Activated T-helper 2 cell treated with anti-CD3 and anti-CD28 coated beads, Interferon-gamma antibody, Interleukin-2, Interleukin-4, amounts not matched to agents 10 μg/mL and 5 μg/mL and 100 μg/mL, durations not matched to agents 14 hours and 24 hours and 36 hours (primary cell): ENCODE results near the gene PRRT3. TPM values are rescaled to one million over a fixed set of nuclear protein-coding genes. Genes with fewer than 3 reads are reported as not detected.
"Not testable (repeated sequence)": the region's sequence is repeated elsewhere in the genome, so short reads cannot be mapped to it uniquely, and the experiment has no call there.

Experiments
- DNase-seq: peaks from one replicate; pipeline ENCODE4 v3.0.0; 2021; ENCODE audit warnings: low spot score
- H3K27ac Mint-ChIP-seq: one replicate; pipeline ENCODE4 v1.8.0; 2021; ENCODE audit warnings: mixed read lengths
- H3K27me3 Mint-ChIP-seq: one replicate; pipeline ENCODE4 v1.8.0; 2021; ENCODE audit warnings: low read depth, mixed read lengths
- H3K36me3 Mint-ChIP-seq: one replicate; pipeline ENCODE4 v1.8.0; 2021; ENCODE audit warnings: low read depth, mixed read lengths
- H3K4me1 Mint-ChIP-seq: one replicate; pipeline ENCODE4 v1.8.0; 2021; ENCODE audit warnings: low read depth, mixed read lengths
- H3K4me3 Mint-ChIP-seq: one replicate; pipeline ENCODE4 v1.8.0; 2021; ENCODE audit warnings: low read depth, mild to moderate bottlenecking, moderate library complexity, mixed read lengths
- H3K9me3 Mint-ChIP-seq: one replicate; pipeline ENCODE4 v1.8.0; 2021; ENCODE audit warnings: mixed read lengths
- intact Hi-C: fragments of 100-400 bp; cut with micrococcal nuclease; formaldehyde crosslinking; loops from one replicate; pipeline ENCODE4 v1.15.1; 2023
- total RNA-seq: library from RNA; stranded (reverse); gene quantifications from 2 replicates; pipeline ENCODE4 v1.2.3, GENCODE V29; 2022

Gene PRRT3
- total RNA-seq, 1 donor from 2014 or later = 10.7 TPM

DNA sequence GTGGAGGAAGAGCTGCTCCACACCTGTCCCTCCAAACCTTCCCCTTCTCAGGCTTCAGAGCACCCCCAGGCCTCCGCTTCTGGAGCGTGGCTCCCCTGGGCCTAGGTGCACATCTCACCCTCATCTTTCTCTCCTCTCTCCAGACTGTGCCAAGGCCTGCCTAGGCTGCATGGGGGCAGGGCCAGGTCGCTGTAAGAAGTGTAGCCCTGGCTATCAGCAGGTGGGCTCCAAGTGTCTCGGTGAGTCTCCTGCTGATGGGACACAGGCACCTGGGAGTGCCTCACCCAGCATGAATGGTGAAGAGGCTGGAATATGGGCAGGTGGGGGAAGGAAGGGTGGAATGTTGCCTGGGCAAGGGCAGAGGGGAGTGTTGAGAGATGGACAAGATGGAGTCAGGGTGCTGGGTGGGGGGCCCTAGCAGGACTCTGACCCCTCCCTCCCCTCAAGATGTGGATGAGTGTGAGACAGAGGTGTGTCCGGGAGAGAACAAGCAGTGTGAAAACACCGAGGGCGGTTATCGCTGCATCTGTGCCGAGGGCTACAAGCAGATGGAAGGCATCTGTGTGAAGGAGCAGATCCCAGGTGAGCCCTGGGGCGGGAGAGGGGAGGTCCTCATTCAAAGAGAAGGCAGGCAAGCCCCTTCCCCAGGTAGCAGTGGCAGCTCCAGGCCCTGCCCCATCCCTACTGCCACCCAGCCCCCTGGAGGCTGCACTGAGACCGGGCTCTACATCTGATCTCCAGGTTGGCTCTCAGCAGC is 9.1 kb downstream of the PRRT3 start:
- H3K9me3 Mint-ChIP-seq = no peaks in the 10 kb centered on the region
- H3K27ac Mint-ChIP-seq = no peak overlapping the region
- no peak for DNase-seq
- H3K27me3 Mint-ChIP-seq = no peaks in the 10 kb centered on the region
- H3K4me1 Mint-ChIP-seq = peaks cover 5% of the 10 kb centered on the region
- no peak overlapping the region for H3K4me3 Mint-ChIP-seq
- H3K36me3 Mint-ChIP-seq = peaks cover 25% of the 10 kb centered on the region
- intact Hi-C loops = no loop called here

DNA sequence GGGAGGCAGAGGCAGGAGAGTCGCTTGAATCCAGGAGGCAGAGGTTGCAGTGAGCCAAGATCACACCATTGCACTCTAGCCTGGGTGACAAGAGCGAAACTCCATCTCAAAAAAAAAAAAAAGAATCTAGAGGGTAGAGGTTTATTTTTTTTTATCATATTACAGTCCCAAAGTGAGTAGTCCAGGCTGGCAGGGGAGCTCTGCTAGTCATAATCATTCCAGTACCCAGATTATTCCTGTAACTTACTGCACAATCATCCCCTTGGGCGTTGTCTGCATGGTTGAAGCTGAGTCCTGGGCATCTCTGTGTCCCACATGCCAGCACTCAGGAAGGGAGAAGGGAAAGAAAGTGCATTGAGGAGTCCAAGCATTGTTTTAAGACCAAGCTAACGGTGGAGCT is 10.0 kb downstream of the PRRT3 start:
- Mint-ChIP-seq H3K36me3 (peaks cover 30% of the 10 kb centered on the region), H3K27ac (no peak overlapping the region), H3K4me3 (no peak overlapping the region), H3K4me1 (peaks cover 5% of the 10 kb centered on the region), H3K27me3 (no peaks in the 10 kb centered on the region), H3K9me3 (no peaks in the 10 kb centered on the region)
- DNase-seq = no peak
- intact Hi-C loops = no loop called here

DNA sequence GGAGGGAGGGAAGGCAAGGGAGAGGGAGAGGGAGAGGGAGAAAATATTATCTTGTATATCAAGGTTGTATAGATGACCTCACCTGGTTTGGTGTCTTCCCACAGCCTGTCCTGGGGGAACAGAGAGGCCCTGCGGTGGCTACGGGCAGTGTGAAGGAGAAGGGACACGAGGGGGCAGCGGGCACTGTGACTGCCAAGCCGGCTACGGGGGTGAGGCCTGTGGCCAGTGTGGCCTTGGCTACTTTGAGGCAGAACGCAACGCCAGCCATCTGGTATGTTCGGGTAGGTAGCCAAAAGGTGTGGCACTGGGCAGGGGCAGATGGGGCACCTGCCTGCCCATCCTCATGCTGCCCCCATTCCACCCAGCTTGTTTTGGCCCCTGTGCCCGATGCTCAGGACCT is 11.5 kb downstream of the PRRT3 start:
- no peak overlapping the region for H3K27ac Mint-ChIP-seq
- DNase-seq = no peak
- H3K27me3 Mint-ChIP-seq = no peaks in the 10 kb centered on the region
- peaks cover 39% of the 10 kb centered on the region for H3K36me3 Mint-ChIP-seq
- no peaks in the 10 kb centered on the region for H3K9me3 Mint-ChIP-seq
- no peak overlapping the region for H3K4me3 Mint-ChIP-seq
- H3K4me1 Mint-ChIP-seq = peaks cover 8% of the 10 kb centered on the region
- intact Hi-C loops = no loop called here

DNA sequence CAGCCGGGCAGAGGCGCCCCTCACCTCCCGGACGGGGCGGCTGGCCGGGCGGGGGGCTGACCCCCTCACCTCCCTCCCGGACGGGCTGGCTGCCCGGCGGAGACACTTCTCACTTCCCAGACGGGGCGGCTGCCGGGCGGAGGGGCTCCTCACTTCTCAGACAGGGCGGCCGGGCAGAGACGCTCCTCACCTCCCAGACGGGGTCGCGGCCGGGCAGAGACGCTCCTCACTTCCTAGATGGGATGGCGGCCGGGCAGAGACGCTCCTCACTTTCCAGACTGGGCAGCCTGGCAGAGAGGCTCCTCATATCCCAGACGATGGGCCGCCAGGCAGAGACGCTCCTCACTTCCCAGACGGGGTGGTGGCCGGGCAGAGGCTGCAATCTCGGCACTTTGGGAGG is 12.3 kb downstream of the PRRT3 start:
- intact Hi-C loops = loop anchor here (10.0 kb wide), 1 partner anchor 345 kb away; no protein-coding TSS in a partner anchor
- not testable (repeated sequence) for H3K4me3 Mint-ChIP-seq, DNase-seq, H3K27me3 Mint-ChIP-seq, H3K27ac Mint-ChIP-seq, H3K9me3 Mint-ChIP-seq
- Mint-ChIP-seq H3K4me1 (peaks cover 13% of the 10 kb centered on the region), H3K36me3 (peaks cover 47% of the 10 kb centered on the region)

- H3K27me3 Mint-ChIP-seq = no peaks in the 10 kb centered on the region
These were observed 13.2 kb downstream of the PRRT3 start for GRCh38 chr3:9938966-9939365.

DNA sequence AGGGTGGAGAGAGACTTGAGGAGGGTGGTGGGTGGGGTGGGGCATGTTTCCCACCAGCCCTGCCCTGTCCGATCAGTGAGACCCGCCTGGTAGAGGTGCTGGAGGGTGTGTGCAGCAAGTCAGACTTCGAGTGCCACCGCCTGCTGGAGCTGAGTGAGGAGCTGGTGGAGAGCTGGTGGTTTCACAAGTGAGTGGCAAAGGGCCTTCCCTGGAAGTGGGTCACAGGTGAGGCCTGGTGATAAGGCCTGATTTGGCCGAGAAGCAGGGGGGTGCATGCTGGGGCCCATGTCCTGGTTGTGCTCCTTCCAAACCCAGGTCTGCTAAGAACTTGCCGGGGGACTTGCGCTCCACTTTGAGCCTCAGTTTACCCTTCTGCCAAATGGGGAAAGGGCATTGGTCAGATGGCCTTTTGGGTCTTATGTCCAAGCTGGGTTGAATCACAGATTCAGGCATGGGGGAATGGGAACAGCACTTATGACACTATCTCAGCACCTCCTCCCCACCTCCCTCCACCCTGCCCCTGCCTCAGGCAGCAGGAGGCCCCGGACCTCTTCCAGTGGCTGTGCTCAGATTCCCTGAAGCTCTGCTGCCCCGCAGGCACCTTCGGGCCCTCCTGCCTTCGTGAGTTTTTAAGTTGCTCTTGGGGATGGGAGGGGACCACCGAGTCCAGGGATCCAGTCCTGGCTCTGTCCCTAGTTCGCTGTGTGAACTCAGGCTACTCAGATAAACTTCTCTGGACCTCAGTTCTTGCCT is 14.5 kb downstream of the PRRT3 start:
- intact Hi-C loops = loop anchor here (10.0 kb wide), 1 partner anchor 347 kb away; no protein-coding TSS in a partner anchor
- H3K9me3 Mint-ChIP-seq = no peaks in the 10 kb centered on the region
- no peaks in the 10 kb centered on the region for H3K27me3 Mint-ChIP-seq
- no peak overlapping the region for H3K4me3 Mint-ChIP-seq
- peaks cover 19% of the 10 kb centered on the region for H3K4me1 Mint-ChIP-seq
- no peak for DNase-seq
- no peak overlapping the region for H3K27ac Mint-ChIP-seq
- H3K36me3 Mint-ChIP-seq = peaks cover 36% of the 10 kb centered on the region

More at GRCh38 chr3:9938966-9939365, 13.2 kb downstream of the PRRT3 start:
- no peak for DNase-seq
- no peak overlapping the region for H3K27ac Mint-ChIP-seq
- intact Hi-C loops = loop anchor here (10.0 kb wide), 1 partner anchor 346 kb away; no protein-coding TSS in a partner anchor
- no peaks in the 10 kb centered on the region for H3K9me3 Mint-ChIP-seq
- no peak overlapping the region for H3K4me3 Mint-ChIP-seq
- H3K36me3 Mint-ChIP-seq = peaks cover 44% of the 10 kb centered on the region
- H3K4me1 Mint-ChIP-seq = peaks cover 19% of the 10 kb centered on the region

- peaks cover 29% of the 10 kb centered on the region for H3K4me1 Mint-ChIP-seq
- H3K27me3 Mint-ChIP-seq = no peaks in the 10 kb centered on the region
- H3K4me3 Mint-ChIP-seq = no peak overlapping the region
- no peaks in the 10 kb centered on the region for H3K9me3 Mint-ChIP-seq
- no peak overlapping the region for H3K27ac Mint-ChIP-seq
- intact Hi-C loops = loop anchor here (10.0 kb wide), 1 partner anchor 349 kb away; no protein-coding TSS in a partner anchor
- peaks cover 26% of the 10 kb centered on the region for H3K36me3 Mint-ChIP-seq
- DNase-seq = no peak
These were observed 16.2 kb downstream of the PRRT3 start for GRCh38 chr3:9935966-9936510.

DNA sequence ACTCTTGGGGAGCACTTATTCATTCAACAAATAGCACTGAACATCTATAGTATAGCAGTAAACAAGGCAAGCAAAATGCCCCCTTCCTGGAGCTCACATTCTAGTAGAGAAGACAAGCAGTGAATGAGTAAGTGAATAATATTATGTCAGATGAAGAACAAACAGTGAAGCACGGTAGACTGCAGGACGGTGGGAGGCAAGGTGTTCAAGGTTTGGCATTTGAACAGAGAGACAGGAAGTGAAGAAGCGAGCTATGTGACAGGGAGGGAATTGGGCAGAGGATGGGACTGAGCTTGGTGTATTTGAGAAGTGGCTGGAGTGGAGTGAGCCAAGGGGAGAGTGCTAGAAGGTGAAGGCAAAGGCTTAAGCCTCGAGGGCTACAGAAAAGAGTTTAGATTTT is 17.2 kb downstream of the PRRT3 start:
- no peaks in the 10 kb centered on the region for H3K9me3 Mint-ChIP-seq
- H3K36me3 Mint-ChIP-seq = peaks cover 23% of the 10 kb centered on the region

GRCh38 chr3:9934235-9934621 is 18.0 kb downstream of the PRRT3 start:
- H3K27me3 Mint-ChIP-seq = no peaks in the 10 kb centered on the region
- peaks cover 23% of the 10 kb centered on the region for H3K36me3 Mint-ChIP-seq
- peak overlapping the region; percentile 90 for H3K27ac Mint-ChIP-seq
- H3K4me1 Mint-ChIP-seq = peaks cover 29% of the 10 kb centered on the region
- no peak for DNase-seq
- H3K9me3 Mint-ChIP-seq = no peaks in the 10 kb centered on the region
- intact Hi-C loops = loop anchor here (5.0 to 10.0 kb wide), 4 partner anchors 93 to 388 kb away; partner anchors contain the start of genes ARPC4, FANCD2, SEC13 and TADA3
- H3K4me3 Mint-ChIP-seq = peak overlapping the region; percentile 98

More for the DNA sequence above, 17.2 kb downstream of the PRRT3 start:
- intact Hi-C loops = loop anchor here (5.0 to 10.0 kb wide), 4 partner anchors 92 to 387 kb away; partner anchors contain the start of genes ARPC4, FANCD2, SEC13 and TADA3
- H3K4me1 Mint-ChIP-seq = peaks cover 29% of the 10 kb centered on the region
- peak overlapping the region; percentile 98 for H3K4me3 Mint-ChIP-seq
- DNase-seq = no peak
- peak overlapping the region; percentile 90 for H3K27ac Mint-ChIP-seq
- no peaks in the 10 kb centered on the region for H3K27me3 Mint-ChIP-seq

DNA sequence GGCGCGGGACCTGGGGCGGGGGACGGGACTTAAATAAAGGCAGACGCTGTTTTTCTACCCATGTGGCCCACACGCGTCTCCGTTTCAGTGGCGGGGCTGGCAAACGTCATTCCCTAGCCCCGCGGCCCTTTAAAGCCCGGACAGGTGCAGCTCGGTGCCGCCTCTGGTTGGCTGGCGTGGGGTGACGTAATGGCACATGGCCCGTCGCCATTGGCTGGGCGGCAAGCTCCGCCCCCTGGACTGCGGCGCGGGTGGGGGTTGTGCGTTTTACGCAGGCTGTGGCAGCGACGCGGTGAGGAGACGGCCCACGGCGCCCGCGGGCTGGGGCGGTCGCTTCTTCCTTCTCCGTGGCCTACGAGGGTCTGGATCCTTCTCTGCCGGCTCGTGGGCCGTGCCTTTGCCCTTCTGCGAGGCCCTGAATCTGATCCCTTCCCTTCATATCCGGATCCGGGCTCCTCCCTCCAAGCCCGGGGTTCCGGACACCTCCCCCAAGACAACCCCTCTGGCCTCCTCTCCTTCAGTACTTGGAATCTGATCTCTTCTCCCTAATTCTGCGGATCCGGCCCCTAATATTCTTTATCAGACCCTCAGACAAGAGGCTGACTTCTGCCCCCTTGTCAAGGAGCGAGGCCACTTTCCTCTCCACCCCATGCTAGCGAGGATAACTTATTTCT is 18.5 kb downstream of the PRRT3 start, which contains the start of gene CRELD1:
TSS of gene CRELD1 (plus strand) at position 274 of the 674 bp plus-strand sequence. CDS start 605 bp downstream, outside the sequence.
- peak; percentile 96 for DNase-seq
- no peaks in the 10 kb centered on the region for H3K9me3 Mint-ChIP-seq
- intact Hi-C loops = loop anchor here (1.0 to 10.0 kb wide), 11 partner anchors 13 to 389 kb away; partner anchors contain the start of genes ARPC4, BRPF1, EMC3 and FANCD2
- H3K36me3 Mint-ChIP-seq = peaks cover 23% of the 10 kb centered on the region
- no peaks in the 10 kb centered on the region for H3K27me3 Mint-ChIP-seq
- H3K4me1 Mint-ChIP-seq = peaks cover 29% of the 10 kb centered on the region
- H3K4me3 Mint-ChIP-seq = peak within 1 kb of the TSS; percentile 98
- peak within 1 kb of the TSS; percentile 90 for H3K27ac Mint-ChIP-seq

- H3K27me3 Mint-ChIP-seq = no peaks in the 10 kb centered on the region
- H3K27ac Mint-ChIP-seq = peak overlapping the region; percentile 90
- DNase-seq = peak; percentile 79
- H3K9me3 Mint-ChIP-seq = no peaks in the 10 kb centered on the region
- intact Hi-C loops = loop anchor here (1.0 to 10.0 kb wide), 11 partner anchors 14 to 389 kb away; partner anchors contain the start of genes ARPC4, BRPF1, EMC3 and FANCD2
- H3K4me3 Mint-ChIP-seq = peak overlapping the region; percentile 98
- H3K4me1 Mint-ChIP-seq = peaks cover 29% of the 10 kb centered on the region
- peaks cover 21% of the 10 kb centered on the region for H3K36me3 Mint-ChIP-seq
These were observed 19.2 kb downstream of the PRRT3 start for GRCh38 chr3:9932843-9933560.
